GM13976 (cell line): ENCODE results near the gene SMS.
A peak's percentile ranks its signal among the peaks of the same experiment; 100 is the strongest.

Experiments used
- DNase-seq: peaks from one replicate; pipeline ENCODE4 v3.0.0; 2012; ENCODE audit warnings: low spot score
- CTCF ChIP-seq: IDR thresholded peaks from 2 replicates; pipeline ENCODE4 v1.5.1; 2012; ENCODE audit warnings: borderline replicate concordance, mild to moderate bottlenecking; ENCODE audit not compliant: insufficient read depth; ENCODE audit errors: extremely low read depth, missing control alignments, control extremely low read depth
- in situ Hi-C: fragments of 300-500 bp; cut with MboI; formaldehyde crosslinking; loops from one replicate; pipeline ENCODE4 v1.12.0; 2022; ENCODE audit warnings: low sequenced_read_pairs, mixed read lengths, inconsistent platforms; ENCODE audit not compliant: unreplicated experiment

SMS gene

GRCh38 chrX:21974011-21974385 lies 33.5 kb downstream of the SMS start:
- no peak for DNase-seq
- in situ Hi-C loops = no loop called here
- TF ChIP-seq CTCF = no peak

GRCh38 chrX:21975242-21975641 lies 34.7 kb downstream of the SMS start:
- DNase-seq = no peak
- TF ChIP-seq CTCF = no peak
- in situ Hi-C loops = loop anchor here (25.0 kb wide), 1 partner anchor 212 kb away; no protein-coding TSS in a partner anchor

- in situ Hi-C loops = loop anchor here (25.0 kb wide), 1 partner anchor 211 kb away; no protein-coding TSS in a partner anchor
- TF ChIP-seq CTCF = no peak
- DNase-seq = no peak
Measured at GRCh38 chrX:21975812-21976211, 35.3 kb downstream of the SMS start.

GRCh38 chrX:21978346-21978745 lies 37.8 kb downstream of the SMS start:
- no peak for TF ChIP-seq CTCF
- in situ Hi-C loops = loop anchor here (25.0 kb wide), 1 partner anchor 209 kb away; no protein-coding TSS in a partner anchor
- no peak for DNase-seq

GRCh38 chrX:21982311-21982710 lies 41.8 kb downstream of the SMS start:
- in situ Hi-C loops = loop anchor here (10.0 to 25.0 kb wide), 2 partner anchors 205 to 762 kb away; no protein-coding TSS in a partner anchor
- DNase-seq = no peak
- TF ChIP-seq CTCF = no peak

- in situ Hi-C loops = loop anchor here (10.0 to 25.0 kb wide), 2 partner anchors 202 to 759 kb away; no protein-coding TSS in a partner anchor
- peak; percentile 71 for TF ChIP-seq CTCF
- peak; percentile 73 for DNase-seq
Measured at GRCh38 chrX:21985332-21985777, 44.8 kb downstream of the SMS start.
